Activated T-helper 1 cell treated with anti-CD3 and anti-CD28 coated beads, Interleukin-12 subunit alpha, Interleukin-12 subunit beta, Interleukin-2, Interleukin-4 antibody, amounts not matched to agents 30 ng/mL and 10 ng/mL and 1 ng/mL, durations not matched to agents 14 hours and 24 hours and 36 hours (primary cell): ENCODE data around the gene ATAD3C. TPM values are rescaled to one million over a fixed set of nuclear protein-coding genes. Genes with fewer than 3 reads are reported as not detected.
"Not testable (repeated sequence)": the region's sequence is repeated elsewhere in the genome, so short reads cannot be mapped to it uniquely, and the experiment has no call there.

Experiments
- DNase-seq: peaks from one replicate; pipeline ENCODE4 v3.0.0; 2021; ENCODE audit warnings: low spot score
- H3K27ac Mint-ChIP-seq: one replicate; pipeline ENCODE4 v1.8.0; 2021; ENCODE audit warnings: mild to moderate bottlenecking, mixed read lengths
- H3K27me3 Mint-ChIP-seq: one replicate; pipeline ENCODE4 v1.8.0; 2022; ENCODE audit warnings: mild to moderate bottlenecking, moderate library complexity, mixed read lengths; ENCODE audit not compliant: insufficient read depth
- H3K36me3 Mint-ChIP-seq: one replicate; pipeline ENCODE4 v1.8.0; 2021; ENCODE audit warnings: low read depth, mixed read lengths
- H3K4me1 Mint-ChIP-seq: one replicate; pipeline ENCODE4 v1.8.0; 2021; ENCODE audit warnings: low read depth, mixed read lengths
- H3K4me3 Mint-ChIP-seq: one replicate; pipeline ENCODE4 v1.8.0; 2021; ENCODE audit warnings: mild to moderate bottlenecking, moderate library complexity, mixed read lengths
- H3K9me3 Mint-ChIP-seq: one replicate; pipeline ENCODE4 v1.8.0; 2021; ENCODE audit warnings: mixed read lengths
- intact Hi-C: fragments of 100-400 bp; cut with micrococcal nuclease; formaldehyde crosslinking; loops from one replicate; pipeline ENCODE4 v1.15.1; 2024
- total RNA-seq: library from RNA; stranded (reverse); gene quantifications from 2 replicates; pipeline ENCODE4 v1.2.3, GENCODE V29; 2022

Gene ATAD3C
- total RNA-seq, 1 donor from 2014 or later, result 0.57 TPM

- Mint-ChIP-seq H3K4me1 (no peaks in the 10 kb centered on the region), H3K27ac (no peak overlapping the region), H3K4me3 (no peak overlapping the region), H3K9me3 (no peaks in the 10 kb centered on the region), H3K27me3 (no peaks in the 10 kb centered on the region), H3K36me3 (peaks cover 20% of the 10 kb centered on the region)
- DNase-seq, result no peak
- intact Hi-C loops, result no loop called here
Measured at GRCh38 chr1:1483714-1484113, 34.2 kb downstream of the ATAD3C start.

GRCh38 chr1:1484976-1485750 is 35.7 kb downstream of the ATAD3C start:
- intact Hi-C loops, H3K9me3 Mint-ChIP-seq, H3K27ac Mint-ChIP-seq, H3K27me3 Mint-ChIP-seq, DNase-seq, H3K4me1 Mint-ChIP-seq, H3K4me3 Mint-ChIP-seq: not testable (repeated sequence)
- H3K36me3 Mint-ChIP-seq, result peaks cover 17% of the 10 kb centered on the region

GRCh38 chr1:1485755-1486317 is 36.3 kb downstream of the ATAD3C start:
- H3K27me3 Mint-ChIP-seq, H3K27ac Mint-ChIP-seq, H3K4me1 Mint-ChIP-seq, H3K9me3 Mint-ChIP-seq, intact Hi-C loops, H3K4me3 Mint-ChIP-seq, DNase-seq: not testable (repeated sequence)
- peaks cover 21% of the 10 kb centered on the region for H3K36me3 Mint-ChIP-seq

- no peak for DNase-seq
- no peak overlapping the region for H3K27ac Mint-ChIP-seq
- no peaks in the 10 kb centered on the region for H3K4me1 Mint-ChIP-seq
- H3K4me3 Mint-ChIP-seq, result no peak overlapping the region
- H3K9me3 Mint-ChIP-seq, result no peaks in the 10 kb centered on the region
- H3K27me3 Mint-ChIP-seq, result no peaks in the 10 kb centered on the region
- intact Hi-C loops, result no loop called here
- peaks cover 31% of the 10 kb centered on the region for H3K36me3 Mint-ChIP-seq
Measured at GRCh38 chr1:1487701-1488100, 38.2 kb downstream of the ATAD3C start.

GRCh38 chr1:1489231-1489630 is 39.7 kb downstream of the ATAD3C start:
- Mint-ChIP-seq H3K36me3 (peaks cover 41% of the 10 kb centered on the region), H3K27me3 (no peaks in the 10 kb centered on the region), H3K27ac (no peak overlapping the region), H3K4me1 (no peaks in the 10 kb centered on the region), H3K9me3 (peaks cover 11% of the 10 kb centered on the region), H3K4me3 (no peak overlapping the region)
- intact Hi-C loops, result no loop called here
- DNase-seq, result no peak

- no peaks in the 10 kb centered on the region for H3K27me3 Mint-ChIP-seq
- no peak overlapping the region for H3K27ac Mint-ChIP-seq
- DNase-seq, result no peak
- H3K4me1 Mint-ChIP-seq, result no peaks in the 10 kb centered on the region
- H3K4me3 Mint-ChIP-seq, result no peak overlapping the region
- peaks cover 39% of the 10 kb centered on the region for H3K36me3 Mint-ChIP-seq
- peaks cover 11% of the 10 kb centered on the region for H3K9me3 Mint-ChIP-seq
- intact Hi-C loops, result no loop called here
Measured at GRCh38 chr1:1489861-1490260, 40.4 kb downstream of the ATAD3C start.

- Mint-ChIP-seq H3K4me1 (no peaks in the 10 kb centered on the region), H3K27me3 (no peaks in the 10 kb centered on the region), H3K4me3 (no peak overlapping the region), H3K9me3 (peaks cover 11% of the 10 kb centered on the region), H3K36me3 (peaks cover 39% of the 10 kb centered on the region), H3K27ac (no peak overlapping the region)
- no peak for DNase-seq
- intact Hi-C loops, result no loop called here
Measured at GRCh38 chr1:1490633-1491230, 41.2 kb downstream of the ATAD3C start.

- Mint-ChIP-seq H3K4me3 (no peak overlapping the region), H3K27me3 (no peaks in the 10 kb centered on the region), H3K36me3 (peaks cover 39% of the 10 kb centered on the region), H3K4me1 (no peaks in the 10 kb centered on the region), H3K9me3 (peaks cover 11% of the 10 kb centered on the region), H3K27ac (no peak overlapping the region)
- no peak for DNase-seq
- intact Hi-C loops, result no loop called here
Measured at GRCh38 chr1:1491601-1492000, 42.1 kb downstream of the ATAD3C start.

GRCh38 chr1:1494311-1494710 is 44.8 kb downstream of the ATAD3C start:
- DNase-seq, intact Hi-C loops, H3K4me1 Mint-ChIP-seq, H3K4me3 Mint-ChIP-seq, H3K27ac Mint-ChIP-seq, H3K27me3 Mint-ChIP-seq: not testable (repeated sequence)
- peaks cover 32% of the 10 kb centered on the region for H3K36me3 Mint-ChIP-seq
- peaks cover 11% of the 10 kb centered on the region for H3K9me3 Mint-ChIP-seq

GRCh38 chr1:1495461-1495975 is 46.0 kb downstream of the ATAD3C start:
- DNase-seq, H3K4me1 Mint-ChIP-seq, H3K4me3 Mint-ChIP-seq, H3K27ac Mint-ChIP-seq, H3K27me3 Mint-ChIP-seq, intact Hi-C loops: not testable (repeated sequence)
- Mint-ChIP-seq H3K9me3 (peaks cover 11% of the 10 kb centered on the region), H3K36me3 (peaks cover 29% of the 10 kb centered on the region)

- H3K27ac Mint-ChIP-seq, result peak overlapping the region; percentile 88
- intact Hi-C loops, result loop anchor here (1.0 to 2.0 kb wide), 2 partner anchors 34 to 98 kb away; partner anchors contain the start of genes ATAD3B and MRPL20
- not testable (repeated sequence) for H3K27me3 Mint-ChIP-seq, H3K36me3 Mint-ChIP-seq, H3K9me3 Mint-ChIP-seq
- H3K4me1 Mint-ChIP-seq, result peaks cover 14% of the 10 kb centered on the region
- peak overlapping the region; percentile 43 for H3K4me3 Mint-ChIP-seq
- DNase-seq, result peak; percentile 67
Measured at GRCh38 chr1:1504777-1505365, 55.4 kb downstream of the ATAD3C start.

- not testable (repeated sequence) for H3K9me3 Mint-ChIP-seq, DNase-seq, H3K27me3 Mint-ChIP-seq, H3K36me3 Mint-ChIP-seq
- Mint-ChIP-seq H3K4me1 (peaks cover 14% of the 10 kb centered on the region), H3K27ac (peak overlapping the region; percentile 88), H3K4me3 (peak overlapping the region; percentile 43)
- intact Hi-C loops, result loop anchor here (1.0 to 2.0 kb wide), 2 partner anchors 35 to 98 kb away; partner anchors contain the start of genes ATAD3B and MRPL20
Measured at GRCh38 chr1:1505366-1505798, 55.9 kb downstream of the ATAD3C start.
